CD14-positive monocyte (primary cell): ENCODE data around the gene FAM221B. TPM values are rescaled to one million over a fixed set of nuclear protein-coding genes. Genes with fewer than 3 reads are reported as not detected.

Source experiments
- DNase-seq, 3 donors: peaks; one replicate each; pipeline ENCODE4 v3.0.0-alpha.2; 2011 to 2022
- H2AFZ ChIP-seq: 2 replicates; pipeline ENCODE4 v1.6.0; 2012; ENCODE audit warnings: mild to moderate bottlenecking, low read depth, low read length, inconsistent platforms; ENCODE audit not compliant: insufficient read depth, poor library complexity, severe bottlenecking
- H3K27ac ChIP-seq, 2 donors: 1 replicate in 1 of 2; 2 replicates in 1 of 2; pipeline ENCODE4 v1.5.1; 2012 to 2013; ENCODE audit warnings: low read length in 2 of 2, control low read depth in 1 of 2, inconsistent platforms in 1 of 2, low read depth in 1 of 2, mild to moderate bottlenecking in 1 of 2
- H3K27me3 ChIP-seq, 2 donors: one replicate each; pipeline versions ENCODE4 v1.6.0 to v1.6.1; 2011 to 2013; ENCODE audit warnings: low read length in 2 of 2; ENCODE audit not compliant: control insufficient read depth in 2 of 2, insufficient read depth in 2 of 2
- H3K36me3 ChIP-seq, 2 donors: replicated peaks in 1 of 2; 1 replicate in 1 of 2; 2 replicates in 1 of 2; pipeline versions ENCODE4 v1.5.1 to v1.6.1; 2012 to 2013; ENCODE audit warnings: low read length in 2 of 2, control low read depth in 1 of 2, inconsistent platforms in 1 of 2, mild to moderate bottlenecking in 1 of 2; ENCODE audit not compliant: insufficient read depth in 2 of 2, control insufficient read depth in 1 of 2
- H3K4me1 ChIP-seq, 2 donors: 1 replicate in 1 of 2; 2 replicates in 1 of 2; pipeline versions ENCODE4 v1.5.1 to v1.6.1; 2012 to 2013; ENCODE audit warnings: low read length in 2 of 2, control low read depth in 1 of 2, inconsistent platforms in 1 of 2, mild to moderate bottlenecking in 1 of 2, moderate library complexity in 1 of 2; ENCODE audit not compliant: insufficient read depth in 2 of 2, control insufficient read depth in 1 of 2
- H3K4me2 ChIP-seq: replicated peaks from 2 replicates; pipeline ENCODE3; 2012; ENCODE audit warnings: low read length, moderate library complexity, mild to moderate bottlenecking; ENCODE audit not compliant: poor library complexity, severe bottlenecking; ENCODE audit errors: extremely low read depth
- H3K4me3 ChIP-seq, 3 experiments: fragments of 200-600 bp in 1 of 3; sonication (generic) in 1 of 3; replicated peaks in 1 of 3; 1 replicate in 2 of 3; 2 replicates in 1 of 3; pipeline ENCODE4 v1.5.1; 2011 to 2013; ENCODE audit warnings: low read length in 3 of 3, mild to moderate bottlenecking in 3 of 3, control low read depth in 2 of 3, low read depth in 2 of 3, inconsistent platforms in 1 of 3, moderate library complexity in 1 of 3
- H3K79me2 ChIP-seq: 2 replicates; pipeline ENCODE4 v1.6.0; 2012; ENCODE audit warnings: mild to moderate bottlenecking, control low read depth, inconsistent platforms, low read length, moderate library complexity; ENCODE audit not compliant: insufficient read depth
- H3K9ac ChIP-seq: 2 replicates; pipeline ENCODE4 v1.6.0; 2017; ENCODE audit warnings: low read length, mild to moderate bottlenecking; ENCODE audit not compliant: insufficient read depth, poor library complexity, severe bottlenecking
- H3K9me3 ChIP-seq, 2 donors: replicated peaks in 1 of 2; 1 replicate in 1 of 2; 2 replicates in 1 of 2; pipeline versions ENCODE4 v1.5.1 to v1.6.1; 2012 to 2013; ENCODE audit warnings: low read length in 2 of 2, control low read depth in 1 of 2; ENCODE audit not compliant: control insufficient read depth in 1 of 2, insufficient read depth in 1 of 2
- H4K20me1 ChIP-seq: 2 replicates; pipeline ENCODE4 v1.6.0; 2012; ENCODE audit warnings: mild to moderate bottlenecking, low read length, control low read depth, moderate library complexity; ENCODE audit not compliant: insufficient read depth
- H3K27ac Mint-ChIP-seq, 7 donors: one replicate each; pipeline ENCODE4 v1.8.0; 2020; ENCODE audit warnings: mild to moderate bottlenecking in 7 of 7, mixed read lengths in 7 of 7, moderate library complexity in 6 of 7, inconsistent platforms in 2 of 7
- H3K27me3 Mint-ChIP-seq, 3 donors: one replicate each; pipeline ENCODE4 v1.8.0; 2021 to 2022; ENCODE audit warnings: low read depth in 3 of 3, mild to moderate bottlenecking in 3 of 3, mixed read lengths in 3 of 3, moderate library complexity in 3 of 3, inconsistent platforms in 1 of 3
- H3K36me3 Mint-ChIP-seq, 2 donors: one replicate each; pipeline ENCODE4 v1.8.0; 2020; ENCODE audit warnings: mixed read lengths in 2 of 2, inconsistent platforms in 1 of 2, mild to moderate bottlenecking in 1 of 2
- H3K4me1 Mint-ChIP-seq: one replicate; pipeline ENCODE4 v1.8.0; 2020; ENCODE audit warnings: mild to moderate bottlenecking, mixed read lengths
- H3K4me3 Mint-ChIP-seq, 2 donors: one replicate each; pipeline ENCODE4 v1.8.0; 2020; ENCODE audit warnings: mild to moderate bottlenecking in 2 of 2, mixed read lengths in 2 of 2, moderate library complexity in 1 of 2
- H3K9me3 Mint-ChIP-seq, 7 donors: one replicate each; pipeline ENCODE4 v1.8.0; 2020 to 2022; ENCODE audit warnings: mixed read lengths in 7 of 7, mild to moderate bottlenecking in 6 of 7, moderate library complexity in 6 of 7, inconsistent platforms in 2 of 7
- WGBS: methylation state at CpG from one replicate; pipeline ENCODE4 v1.1.5; 2013; ENCODE audit warnings: missing lambda C conversion rate; ENCODE audit not compliant: insufficient coverage; 5-methylcytosine and 5-hydroxymethylcytosine counted together
- intact Hi-C, 2 donors: fragments of 100-400 bp; cut with micrococcal nuclease; formaldehyde crosslinking; loops; one replicate each; pipeline versions ENCODE4 v1.15.0 to v1.15.1; 2023
- polyA plus RNA-seq, 3 donors: library from polyadenylated mRNA; depleted of rRNA in 1 of 3; unstranded in 2 of 3; stranded (reverse) in 1 of 3; fragments of 300-500 nt in 2 of 3; fragments of >200 nt in 1 of 3; fragmentation: Illumina TruSeq in 2 of 3; gene quantifications; 1 replicate in 2 of 3; 2 replicates in 1 of 3; pipeline ENCODE4 v1.2.3, GENCODE V29; 2012 to 2021
- TF ChIP-seq, protein P1 (sequence below): fragments of 200-600 bp; IDR thresholded peaks from one replicate; pipeline ENCODE4 v1.8.0; 2022; ENCODE audit warnings: antibody characterized with exemption, mild to moderate bottlenecking

FAM221B gene
- polyA plus RNA-seq, 3 donors = 0.05 to 0.63 TPM; not detected in 1

DNA sequence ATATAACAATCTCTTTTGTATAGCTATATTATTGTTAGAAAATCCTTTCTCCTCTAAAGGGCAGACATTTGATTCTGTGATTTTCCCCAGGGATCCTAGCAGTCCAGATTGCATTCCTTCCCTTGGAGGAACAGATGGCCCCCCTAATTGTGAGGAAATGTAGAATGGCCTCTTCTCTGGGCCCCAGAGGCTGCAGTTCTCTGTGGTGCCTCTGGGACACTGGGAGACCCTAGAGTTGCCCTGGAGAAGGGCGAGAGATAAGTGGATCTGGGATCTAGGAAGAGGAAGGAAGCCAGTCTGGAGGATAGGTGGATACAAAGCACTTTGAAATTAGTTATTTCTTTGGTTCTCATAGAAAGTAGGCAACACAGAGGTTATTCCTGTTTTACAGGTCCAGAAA, 11.8 kb downstream of the FAM221B start:
- H3K36me3 ChIP-seq = no peaks in the 10 kb centered on the region
- WGBS = 100% methylated on average over 1 of the region's 1 CpG
- no peak overlapping the region for H3K4me3 ChIP-seq
- no peak overlapping the region for H3K4me3 Mint-ChIP-seq
- intact Hi-C loops = loop anchor here in 1 of 2 donors (10.0 kb wide), 1 partner anchor 212 kb away; the partner anchor contains the start of gene TESK1
- no peak overlapping the region for H3K27ac ChIP-seq
- H3K4me1 Mint-ChIP-seq = peaks cover 28% of the 10 kb centered on the region
- no peak overlapping the region for H3K4me2 ChIP-seq
- H3K4me1 ChIP-seq = peaks cover 29 to 38% of the 10 kb centered on the region in 2 donors
- no peaks in the 10 kb centered on the region for H3K9me3 ChIP-seq
- no peak for DNase-seq
- TF ChIP-seq, protein P1, sequence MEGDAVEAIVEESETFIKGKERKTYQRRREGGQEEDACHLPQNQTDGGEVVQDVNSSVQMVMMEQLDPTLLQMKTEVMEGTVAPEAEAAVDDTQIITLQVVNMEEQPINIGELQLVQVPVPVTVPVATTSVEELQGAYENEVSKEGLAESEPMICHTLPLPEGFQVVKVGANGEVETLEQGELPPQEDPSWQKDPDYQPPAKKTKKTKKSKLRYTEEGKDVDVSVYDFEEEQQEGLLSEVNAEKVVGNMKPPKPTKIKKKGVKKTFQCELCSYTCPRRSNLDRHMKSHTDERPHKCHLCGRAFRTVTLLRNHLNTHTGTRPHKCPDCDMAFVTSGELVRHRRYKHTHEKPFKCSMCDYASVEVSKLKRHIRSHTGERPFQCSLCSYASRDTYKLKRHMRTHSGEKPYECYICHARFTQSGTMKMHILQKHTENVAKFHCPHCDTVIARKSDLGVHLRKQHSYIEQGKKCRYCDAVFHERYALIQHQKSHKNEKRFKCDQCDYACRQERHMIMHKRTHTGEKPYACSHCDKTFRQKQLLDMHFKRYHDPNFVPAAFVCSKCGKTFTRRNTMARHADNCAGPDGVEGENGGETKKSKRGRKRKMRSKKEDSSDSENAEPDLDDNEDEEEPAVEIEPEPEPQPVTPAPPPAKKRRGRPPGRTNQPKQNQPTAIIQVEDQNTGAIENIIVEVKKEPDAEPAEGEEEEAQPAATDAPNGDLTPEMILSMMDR = no peak
- H3K36me3 Mint-ChIP-seq = no peaks in the 10 kb centered on the region
- peaks cover 4% of the 10 kb centered on the region for H3K79me2 ChIP-seq
- no peaks in the 10 kb centered on the region for H4K20me1 ChIP-seq
- no peak overlapping the region for H2AFZ ChIP-seq
- H3K9me3 Mint-ChIP-seq = no peaks in the 10 kb centered on the region
- no peak overlapping the region for H3K27ac Mint-ChIP-seq
- H3K27me3 Mint-ChIP-seq = peaks cover 3 to 8% (median 6%) of the 10 kb centered on the region in 3 donors
- H3K27me3 ChIP-seq = no peaks in the 10 kb centered on the region
- no peak overlapping the region for H3K9ac ChIP-seq

DNA sequence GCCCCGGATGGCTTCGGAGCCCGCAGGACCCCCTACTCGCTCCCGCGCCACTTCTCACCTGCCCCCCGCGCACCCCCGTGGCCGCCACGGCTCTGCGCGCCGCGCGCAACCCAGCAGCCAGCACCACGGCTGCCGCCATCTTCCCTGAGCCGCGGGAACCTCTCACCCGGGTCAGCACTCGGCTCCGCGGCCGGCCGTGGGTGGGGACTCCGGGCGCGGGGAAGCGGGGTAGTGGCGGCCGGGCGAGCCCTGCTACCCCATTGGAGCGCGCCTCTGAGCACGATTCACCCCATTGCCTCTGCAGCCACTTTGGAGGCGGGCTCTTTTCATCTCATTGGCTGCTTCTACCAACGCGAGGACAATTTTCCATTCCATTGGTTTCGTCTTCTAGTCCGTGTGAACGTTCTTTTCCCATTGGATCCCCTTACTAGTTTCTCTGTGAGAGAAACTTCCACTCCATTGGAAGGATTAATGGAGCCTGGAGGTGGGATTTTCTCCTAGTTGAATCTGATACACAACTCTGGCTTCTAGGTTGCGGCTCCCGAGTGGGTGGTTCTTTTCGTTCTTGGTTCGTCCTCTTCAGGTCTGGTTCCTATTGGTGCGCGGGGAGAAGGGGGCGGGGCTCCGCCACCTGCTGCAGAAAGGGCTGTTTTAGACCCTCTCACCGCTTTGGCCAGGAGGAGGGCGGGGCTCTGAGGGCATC, 13.5 kb downstream of the FAM221B start, which contains the start of gene HINT2:
TSS of gene HINT2 (minus strand) at position 202 of the 703 bp plus-strand sequence. CDS start at position 139, 63 bp downstream.
- Histone ChIP-seq H4K20me1 (no peaks in the 10 kb centered on the region), H3K79me2 (peaks cover 4% of the 10 kb centered on the region), H2AFZ (peak within 1 kb of the TSS; percentile 99), H3K4me2 (peak within 1 kb of the TSS; percentile 94), H3K9ac (peak within 1 kb of the TSS; percentile 71), H3K4me3 (peak within 1 kb of the TSS; percentile 78 to 90 (median 88)), H3K4me1 (peaks cover 35 to 44% of the 10 kb centered on the region in 2 donors), H3K36me3 (no peaks in the 10 kb centered on the region), H3K9me3 (no peaks in the 10 kb centered on the region), H3K27ac (peak within 1 kb of the TSS; percentile 70 to 80), H3K27me3 (no peaks in the 10 kb centered on the region)
- Mint-ChIP-seq H3K36me3 (peaks cover 0 to under 1% of the 10 kb centered on the region in 2 donors), H3K9me3 (no peaks in the 10 kb centered on the region), H3K27me3 (peaks cover 3 to 9% (median 5%) of the 10 kb centered on the region in 3 donors), H3K4me3 (peak within 1 kb of the TSS; percentile 88 to 94), H3K27ac (peak within 1 kb of the TSS; percentile 84 to 95 (median 93)), H3K4me1 (peaks cover 34% of the 10 kb centered on the region)
- 0% methylated on average over 43 of the region's 52 CpGs for WGBS
- TF ChIP-seq, protein P1 = no peak
- intact Hi-C loops = loop anchor here (5.0 to 10.0 kb wide), 2 partner anchors 168 to 210 kb away; partner anchors contain the start of gene TESK1 (in 1 of the 2)
- DNase-seq = peak; percentile 91 to 96 (median 92)
